Measurements from ENCODE around the gene GINS1.
A peak's percentile ranks its signal among the peaks of the same experiment; 100 is the strongest.

GINS1 gene

GRCh38 chr20:25390538-25391528, 16.6 kb upstream of the GINS1 start, which contains the start of gene ABHD12:
Gene ABHD12, minus strand, starts transcription at chr20:25390835. Its CDS starts 132 bp downstream, at chr20:25390703.
- TF ChIP-seq CTCF (IDR thresholded peaks at IDR 0.05; ENCODE audit: low read length, missing control alignments) = no peak
- peak within 1 kb of the TSS; percentile 77 for H3K4me3 ChIP-seq (replicated peaks; ENCODE audit: low read depth, low read length)
- DNase-seq (ENCODE audit: low read depth) = peak; percentile 95

- TF ChIP-seq CTCF (IDR thresholded peaks at IDR 0.05; ENCODE audit: low read length, missing control alignments) = no peak
- no peak overlapping the region for H3K4me3 ChIP-seq (replicated peaks; ENCODE audit: low read depth, low read length)
- no peak for DNase-seq (ENCODE audit: low read depth)
Observed at GRCh38 chr20:25394276-25394675, 13.2 kb upstream of the GINS1 start.

GRCh38 chr20:25394996-25395395, 12.5 kb upstream of the GINS1 start:
- no peak for DNase-seq (ENCODE audit: low read depth)
- TF ChIP-seq CTCF (IDR thresholded peaks at IDR 0.05; ENCODE audit: low read length, missing control alignments) = no peak
- no peak overlapping the region for H3K4me3 ChIP-seq (replicated peaks; ENCODE audit: low read depth, low read length)

GRCh38 chr20:25397096-25397495, 10.4 kb upstream of the GINS1 start:
- no peak for TF ChIP-seq CTCF (IDR thresholded peaks at IDR 0.05; ENCODE audit: low read length, missing control alignments)
- no peak for DNase-seq (ENCODE audit: low read depth)
- H3K4me3 ChIP-seq (replicated peaks; ENCODE audit: low read depth, low read length) = no peak overlapping the region

- no peak for TF ChIP-seq CTCF (IDR thresholded peaks at IDR 0.05; ENCODE audit: low read length, missing control alignments)
Observed at GRCh38 chr20:25397821-25398220, 9.7 kb upstream of the GINS1 start.

GRCh38 chr20:25398376-25399036, 9.0 kb upstream of the GINS1 start:
- no peak overlapping the region for H3K4me3 ChIP-seq (replicated peaks; ENCODE audit: low read depth, low read length)
- DNase-seq (ENCODE audit: low read depth) = no peak
- TF ChIP-seq CTCF (IDR thresholded peaks at IDR 0.05; ENCODE audit: low read length, missing control alignments) = no peak

More at GRCh38 chr20:25397821-25398220, 9.7 kb upstream of the GINS1 start:
- no peak for DNase-seq (ENCODE audit: low read depth)
- no peak overlapping the region for H3K4me3 ChIP-seq (replicated peaks; ENCODE audit: low read depth, low read length)

All from fibroblast of pulmonary artery (primary cell).